WTC11 (cell line): ENCODE measurements around the gene C1GALT1C1. TPM values are rescaled to one million over a fixed set of nuclear protein-coding genes. Genes with fewer than 3 reads are reported as not detected.

Experiments used
- ATAC-seq: fragments of 200-7000 bp; cut with Tn5 transposase; 2 replicates; pipeline ENCODE4 v1.10.0; 2021; ENCODE audit warnings: mild to moderate bottlenecking, moderate library complexity
- CTCF ChIA-PET: fragments of 300-600 bp; sonication (Branson Sonifier 250); formaldehyde crosslinking; loops from one replicate; lab custom pipeline; 2021; ENCODE audit warnings: antibody characterized with exemption; lab: Charles Lee
- POLR2A ChIA-PET: fragments of 350-600 bp; sonication (Branson Sonifier 250); formaldehyde crosslinking; loops from one replicate; lab custom pipeline; 2021; ENCODE audit warnings: antibody characterized with exemption; lab: Charles Lee
- DNase-seq: peaks from one replicate; pipeline ENCODE4 v3.0.0; 2021; ENCODE audit warnings: low spot score
- H3K27ac Mint-ChIP-seq: 2 replicates; pipeline ENCODE4 v1.8.0; 2021; ENCODE audit warnings: mixed read lengths
- H3K27me3 Mint-ChIP-seq: 2 replicates; pipeline ENCODE4 v1.8.0; 2021; ENCODE audit warnings: low read depth, mild to moderate bottlenecking, moderate library complexity, mixed read lengths
- H3K36me3 Mint-ChIP-seq: 2 replicates; pipeline ENCODE4 v1.8.0; 2021; ENCODE audit warnings: mixed read lengths
- H3K4me1 Mint-ChIP-seq: 2 replicates; pipeline ENCODE4 v1.8.0; 2022; ENCODE audit warnings: mixed read lengths
- H3K4me3 Mint-ChIP-seq: 2 replicates; pipeline ENCODE4 v1.8.0; 2021; ENCODE audit warnings: mild to moderate bottlenecking, moderate library complexity, mixed read lengths
- H3K9me3 Mint-ChIP-seq: 2 replicates; pipeline ENCODE4 v1.8.0; 2021; ENCODE audit warnings: mixed read lengths
- ATF6 ChIP-seq: sonication (generic); formaldehyde crosslinking; IDR thresholded peaks from 2 replicates; pipeline ENCODE4 v1.8.1; 2023; ENCODE audit warnings: mild to moderate bottlenecking, missing genetic modification reagents
- E2F1 ChIP-seq: sonication (generic); formaldehyde crosslinking; IDR thresholded peaks from 2 replicates; pipeline ENCODE4 v1.8.0; 2022; ENCODE audit warnings: mild to moderate bottlenecking, missing genetic modification reagents
- E2F5 ChIP-seq: sonication (generic); formaldehyde crosslinking; IDR thresholded peaks from 2 replicates; pipeline ENCODE4 v1.8.1; 2022; ENCODE audit warnings: mild to moderate bottlenecking, moderate library complexity, missing genetic modification reagents
- ERG ChIP-seq: fragments of 250-450 bp; sonication (Bioruptor Pico); IDR thresholded peaks from 2 replicates; pipeline ENCODE4 v1.8.0; 2021; ENCODE audit warnings: mild to moderate bottlenecking
- ESRRA ChIP-seq: sonication (generic); formaldehyde crosslinking; IDR thresholded peaks from 2 replicates; pipeline ENCODE4 v1.8.1; 2022; ENCODE audit warnings: mild to moderate bottlenecking, missing genetic modification reagents, borderline replicate concordance
- ETV6 ChIP-seq: sonication (generic); formaldehyde crosslinking; IDR thresholded peaks from 2 replicates; pipeline ENCODE4 v1.8.1; 2022; ENCODE audit warnings: mild to moderate bottlenecking, missing genetic modification reagents
- FOXP1 ChIP-seq: sonication (generic); formaldehyde crosslinking; IDR thresholded peaks from 2 replicates; pipeline ENCODE4 v1.8.0; 2022; ENCODE audit warnings: missing genetic modification reagents, mild to moderate bottlenecking, moderate library complexity, borderline replicate concordance
- GABPB1 ChIP-seq: sonication (generic); formaldehyde crosslinking; IDR thresholded peaks from 2 replicates; pipeline ENCODE4 v1.8.1; 2023; ENCODE audit warnings: mild to moderate bottlenecking, missing genetic modification reagents
- GRHL2 ChIP-seq: fragments of 250-450 bp; sonication (Bioruptor Pico); IDR thresholded peaks from 2 replicates; pipeline ENCODE4 v1.8.0; 2022; ENCODE audit warnings: mild to moderate bottlenecking, moderate library complexity; ENCODE audit not compliant: insufficient replicate concordance, severe bottlenecking
- GTF2I ChIP-seq: fragments of 250-450 bp; sonication (Bioruptor Pico); conservative IDR thresholded peaks from 2 replicates; pipeline ENCODE4 v1.4.0; 2021; ENCODE audit warnings: mild to moderate bottlenecking
- HMGA2 ChIP-seq: fragments of 250-450 bp; sonication (Bioruptor Pico); IDR thresholded peaks from 2 replicates; pipeline ENCODE4 v1.4.0; 2021; ENCODE audit warnings: mild to moderate bottlenecking, moderate library complexity
- JAZF1 ChIP-seq: fragments of 250-450 bp; sonication (Bioruptor Pico); IDR thresholded peaks from 2 replicates; pipeline ENCODE4 v1.9.0; 2021; ENCODE audit warnings: moderate library complexity, mild to moderate bottlenecking, inconsistent platforms
- JUN ChIP-seq: sonication (generic); formaldehyde crosslinking; IDR thresholded peaks from 2 replicates; pipeline ENCODE4 v1.8.0; 2023; ENCODE audit warnings: mild to moderate bottlenecking, missing genetic modification reagents
- MAX ChIP-seq: sonication (generic); formaldehyde crosslinking; IDR thresholded peaks from 2 replicates; pipeline ENCODE4 v1.8.0; 2022; ENCODE audit warnings: mild to moderate bottlenecking, missing genetic modification reagents
- MYBL2 ChIP-seq: sonication (generic); formaldehyde crosslinking; IDR thresholded peaks from 2 replicates; pipeline ENCODE4 v1.8.1; 2023; ENCODE audit warnings: mild to moderate bottlenecking, moderate library complexity, missing genetic modification reagents
- NR3C1 ChIP-seq: sonication (generic); formaldehyde crosslinking; conservative IDR thresholded peaks from 2 replicates; pipeline ENCODE4 v1.8.1; 2023; ENCODE audit warnings: low read depth, mild to moderate bottlenecking, missing genetic modification reagents
- OVOL2 ChIP-seq: fragments of 250-450 bp; sonication (Bioruptor Pico); IDR thresholded peaks from 2 replicates; pipeline ENCODE4 v1.9.0; 2021; ENCODE audit warnings: mild to moderate bottlenecking, borderline replicate concordance
- SMAD4 ChIP-seq: sonication (generic); formaldehyde crosslinking; IDR thresholded peaks from 2 replicates; pipeline ENCODE4 v1.8.0; 2022; ENCODE audit warnings: mild to moderate bottlenecking, missing genetic modification reagents
- TCF7 ChIP-seq: sonication (generic); formaldehyde crosslinking; IDR thresholded peaks from 2 replicates; pipeline ENCODE4 v1.8.0; 2022; ENCODE audit warnings: mild to moderate bottlenecking, low read depth, missing genetic modification reagents, moderate library complexity
- ZBTB43 ChIP-seq: sonication (generic); formaldehyde crosslinking; IDR thresholded peaks from 2 replicates; pipeline ENCODE4 v1.8.1; 2023; ENCODE audit warnings: mild to moderate bottlenecking, missing genetic modification reagents
- ZNF281 ChIP-seq: sonication (generic); formaldehyde crosslinking; IDR thresholded peaks from 2 replicates; pipeline ENCODE4 v1.8.0; 2023; ENCODE audit warnings: mild to moderate bottlenecking, missing genetic modification reagents
- ZNF317 ChIP-seq: sonication (generic); formaldehyde crosslinking; IDR thresholded peaks from 2 replicates; pipeline ENCODE4 v1.8.1; 2023; ENCODE audit warnings: low read depth, mild to moderate bottlenecking, moderate library complexity, missing genetic modification reagents, borderline replicate concordance
- ZNF396 ChIP-seq: fragments of 250-450 bp; sonication (Bioruptor Pico); IDR thresholded peaks from 2 replicates; pipeline ENCODE4 v1.8.0; 2021; ENCODE audit warnings: mild to moderate bottlenecking, moderate library complexity, borderline replicate concordance
- ZNF671 ChIP-seq: fragments of 250-450 bp; sonication (Bioruptor Pico); IDR thresholded peaks from 2 replicates; pipeline ENCODE4 v1.8.0; 2021; ENCODE audit warnings: mild to moderate bottlenecking
- total RNA-seq: library from RNA; stranded (reverse); gene quantifications from 3 replicates; pipeline ENCODE4 v1.2.3, GENCODE V29; 2021

C1GALT1C1 gene
- total RNA-seq, 1 experiment from 2014 or later: 12.9 TPM

GRCh38 chrX:120638619-120639018 lies 8.8 kb upstream of the C1GALT1C1 start (continued):
- TF ChIP-seq ZNF281 (CRISPR knock-in tag) (no peak), ETV6 (CRISPR knock-in tag) (no peak), MYBL2 (no peak), ZNF396 (no peak), ESRRA (CRISPR knock-in tag) (no peak), TCF7 (no peak), GTF2I (CRISPR knock-in tag) (no peak)

- Mint-ChIP-seq H3K4me1 (peaks cover 2% of the 10 kb centered on the region; the same call in 1 of the 2 replicates), H3K36me3 (no peaks in the 10 kb centered on the region), H3K9me3 (no peaks in the 10 kb centered on the region), H3K27me3 (no peaks in the 10 kb centered on the region), H3K4me3 (no peak overlapping the region), H3K27ac (no peak overlapping the region)
- ChIA-PET POLR2A (no interaction called here), CTCF (no interaction called here)
- no peak for TF ChIP-seq E2F1 (CRISPR knock-in tag)
- no peak for TF ChIP-seq ZBTB43 (CRISPR knock-in tag)
- no peak for TF ChIP-seq FOXP1 (CRISPR knock-in tag)
- no peak for TF ChIP-seq GABPB1 (CRISPR knock-in tag)
- no peak for TF ChIP-seq ZNF671 (CRISPR knock-in tag)
- no peak for TF ChIP-seq GRHL2 (CRISPR knock-in tag)
- no peak for TF ChIP-seq JAZF1 (CRISPR knock-in tag)
- TF ChIP-seq ZNF317 (CRISPR knock-in tag): no peak
- no peak for TF ChIP-seq OVOL2 (CRISPR knock-in tag)
- no peak for TF ChIP-seq JUN (CRISPR knock-in tag)
- no peak for TF ChIP-seq MYBL2
- TF ChIP-seq NR3C1 (CRISPR knock-in tag): no peak
- no peak for TF ChIP-seq E2F5 (CRISPR knock-in tag)
- no peak for TF ChIP-seq MAX
- no peak for TF ChIP-seq HMGA2 (CRISPR knock-in tag)
- TF ChIP-seq ATF6: no peak
- TF ChIP-seq ERG (CRISPR knock-in tag): no peak
- TF ChIP-seq SMAD4 (CRISPR knock-in tag): no peak
- DNase-seq (no peak), ATAC-seq (no peak)
These were observed 4.5 kb downstream of the C1GALT1C1 start for GRCh38 chrX:120625371-120625770.
